ENCODE measurements around the gene PTPRN2. TPM values are rescaled to one million over a fixed set of nuclear protein-coding genes. Genes with fewer than 3 reads are reported as not detected.
"Not testable (repeated sequence)": the region's sequence is repeated elsewhere in the genome, so short reads cannot be mapped to it uniquely, and the experiment has no call there.

PTPRN2 gene
- total RNA-seq, 4 donors from 2014 or later = 2.0 to 9.5 (median 2.6) TPM

DNA sequence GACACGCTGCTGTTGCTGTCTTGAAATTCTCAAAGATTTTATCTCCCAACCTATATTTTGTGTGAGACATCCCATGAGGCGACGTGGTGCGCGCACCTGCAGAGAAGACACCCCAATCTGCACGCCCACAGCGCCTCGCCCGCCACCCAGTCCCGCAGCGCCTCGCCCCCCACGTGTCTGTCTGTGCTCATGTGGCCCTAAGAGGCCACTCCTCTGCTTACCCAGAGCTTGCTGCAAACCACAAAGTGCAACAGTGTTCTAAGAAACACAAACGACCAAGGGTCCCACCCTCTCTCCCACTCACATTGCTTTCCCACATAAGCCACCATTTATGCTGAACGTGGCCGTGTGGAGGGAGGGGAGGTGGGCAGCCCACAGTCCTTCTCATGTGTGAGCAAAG lies 287.2 kb downstream of the PTPRN2 start:
- TF ChIP-seq, protein P1, sequence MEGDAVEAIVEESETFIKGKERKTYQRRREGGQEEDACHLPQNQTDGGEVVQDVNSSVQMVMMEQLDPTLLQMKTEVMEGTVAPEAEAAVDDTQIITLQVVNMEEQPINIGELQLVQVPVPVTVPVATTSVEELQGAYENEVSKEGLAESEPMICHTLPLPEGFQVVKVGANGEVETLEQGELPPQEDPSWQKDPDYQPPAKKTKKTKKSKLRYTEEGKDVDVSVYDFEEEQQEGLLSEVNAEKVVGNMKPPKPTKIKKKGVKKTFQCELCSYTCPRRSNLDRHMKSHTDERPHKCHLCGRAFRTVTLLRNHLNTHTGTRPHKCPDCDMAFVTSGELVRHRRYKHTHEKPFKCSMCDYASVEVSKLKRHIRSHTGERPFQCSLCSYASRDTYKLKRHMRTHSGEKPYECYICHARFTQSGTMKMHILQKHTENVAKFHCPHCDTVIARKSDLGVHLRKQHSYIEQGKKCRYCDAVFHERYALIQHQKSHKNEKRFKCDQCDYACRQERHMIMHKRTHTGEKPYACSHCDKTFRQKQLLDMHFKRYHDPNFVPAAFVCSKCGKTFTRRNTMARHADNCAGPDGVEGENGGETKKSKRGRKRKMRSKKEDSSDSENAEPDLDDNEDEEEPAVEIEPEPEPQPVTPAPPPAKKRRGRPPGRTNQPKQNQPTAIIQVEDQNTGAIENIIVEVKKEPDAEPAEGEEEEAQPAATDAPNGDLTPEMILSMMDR (IDR thresholded peaks at IDR 0.05) = no peak
- ATAC-seq (ENCODE audit: low FRiP score) (no peak), DNase-seq (ENCODE audit: low spot score) (no peak)

DNA sequence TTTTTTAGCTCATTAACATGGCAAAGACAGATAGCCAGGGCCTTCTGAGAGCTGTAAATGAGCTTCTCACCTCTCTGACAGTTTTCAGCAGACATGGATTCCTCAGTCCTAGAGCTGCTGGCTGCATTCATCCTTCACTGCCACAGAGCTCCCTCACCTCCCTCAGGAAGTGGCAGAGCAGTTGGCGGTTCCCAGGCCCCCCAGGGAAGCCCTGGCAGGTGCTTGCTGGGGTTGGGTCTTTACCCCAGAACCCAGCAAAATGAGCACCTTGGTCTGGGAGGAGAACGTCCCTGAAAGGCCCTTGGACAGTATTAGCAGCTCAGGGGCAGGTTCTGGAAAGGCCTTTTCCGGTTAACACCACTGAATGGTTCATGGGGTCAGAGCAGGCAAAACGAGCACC lies 288.0 kb downstream of the PTPRN2 start:
- DNase-seq (ENCODE audit: low spot score) (no peak), ATAC-seq (ENCODE audit: low FRiP score) (no peak)
- TF ChIP-seq, protein P1 (IDR thresholded peaks at IDR 0.05) = no peak

DNA sequence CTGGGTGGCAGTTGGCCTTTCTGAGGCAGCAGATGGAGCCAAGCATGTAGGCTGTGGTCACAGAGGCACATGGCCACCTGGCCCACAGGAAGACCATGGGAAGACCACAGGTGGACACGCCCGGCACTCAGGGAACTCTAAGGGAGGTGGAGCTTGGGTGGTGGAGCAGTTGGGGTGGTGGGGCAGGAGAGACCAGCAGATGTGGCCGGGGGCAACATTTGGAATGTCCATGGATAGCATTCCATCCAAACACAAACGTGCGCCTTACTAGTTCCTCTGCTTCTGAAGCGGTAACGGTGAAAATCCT lies 290.9 kb downstream of the PTPRN2 start:
- TF ChIP-seq, protein P1 (IDR thresholded peaks at IDR 0.05) = no peak
- ATAC-seq (ENCODE audit: low FRiP score) (no peak), DNase-seq (ENCODE audit: low spot score) (no peak)

DNA sequence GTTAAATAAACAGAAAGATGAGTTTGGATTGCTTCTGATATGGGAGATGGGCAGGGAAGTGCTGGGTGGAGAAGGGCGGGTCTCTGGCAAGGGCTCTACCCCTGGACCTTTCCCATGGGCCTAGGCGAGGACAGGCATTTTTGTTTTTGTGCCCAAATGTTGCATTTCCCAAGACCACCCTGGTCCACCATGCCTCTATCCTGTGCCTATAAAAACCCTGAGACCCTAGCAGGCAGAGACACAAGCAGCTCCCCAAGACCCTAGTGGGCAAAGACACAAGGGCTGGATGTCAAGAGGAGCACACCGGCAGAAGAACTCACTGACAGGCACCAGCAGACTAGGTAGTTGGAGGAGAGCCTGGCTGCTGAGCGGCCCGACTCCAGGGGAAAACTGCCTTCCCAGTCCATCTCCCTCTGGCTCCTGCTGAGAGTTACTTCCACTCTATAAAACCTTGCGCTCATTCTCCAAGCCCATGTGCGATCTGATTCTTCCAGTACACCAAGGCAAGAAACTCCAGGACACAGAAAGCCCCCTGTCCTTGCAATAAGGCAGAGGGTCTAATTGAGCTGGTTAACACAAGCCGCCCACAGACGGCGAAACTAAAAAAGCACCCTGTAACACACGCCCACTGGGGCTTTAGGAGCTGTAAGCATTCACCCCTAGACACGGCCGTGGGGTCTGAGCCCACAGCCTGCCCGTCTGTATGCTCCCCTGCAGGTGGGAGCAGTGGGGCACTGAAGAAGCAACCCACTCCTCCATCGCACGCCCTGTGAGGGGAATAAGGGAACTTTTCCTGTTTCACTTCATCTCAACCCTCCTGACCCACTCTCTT lies 291.4 kb downstream of the PTPRN2 start:
- ATAC-seq (ENCODE audit: low FRiP score) (no peak), DNase-seq (ENCODE audit: low spot score) (no peak)
- TF ChIP-seq, protein P1 (IDR thresholded peaks at IDR 0.05) = no peak

DNA sequence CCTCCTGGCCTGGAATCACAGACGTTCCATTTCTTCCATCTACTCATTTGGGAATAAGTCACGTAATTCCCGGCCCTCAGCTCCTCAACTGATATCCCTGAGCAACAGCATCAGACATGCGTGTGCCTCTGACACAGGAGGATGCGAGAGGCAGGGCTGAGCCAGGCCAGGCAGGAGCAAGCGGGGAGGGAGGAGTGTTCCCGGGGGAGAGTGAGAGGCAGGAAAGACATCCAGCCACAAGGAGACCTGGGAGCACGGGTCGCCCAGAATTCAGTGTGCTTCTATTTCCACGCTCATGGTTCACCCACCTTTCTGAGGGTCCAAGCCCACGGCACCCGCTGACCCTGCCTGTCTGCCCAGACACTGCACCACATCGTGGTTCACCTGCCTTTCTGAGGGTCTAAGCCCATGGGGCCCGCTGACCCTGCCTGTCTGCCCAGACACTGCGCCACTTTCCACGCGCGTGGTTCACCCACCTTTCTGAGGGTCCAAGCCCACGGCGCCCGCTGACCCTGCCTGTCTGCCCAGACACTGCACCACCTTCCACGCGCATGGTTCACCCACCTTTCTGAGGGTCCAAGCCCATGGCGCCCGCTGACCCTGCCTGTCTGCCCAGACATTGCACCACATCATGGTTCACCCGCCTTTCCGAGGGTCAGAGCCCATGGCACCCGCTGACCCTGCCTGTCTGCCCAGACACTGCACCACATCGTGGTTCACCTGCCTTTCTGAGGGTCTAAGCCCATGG lies 293.0 kb downstream of the PTPRN2 start:
- ATAC-seq (ENCODE audit: low FRiP score); DNase-seq (ENCODE audit: low spot score): not testable (repeated sequence)

DNA sequence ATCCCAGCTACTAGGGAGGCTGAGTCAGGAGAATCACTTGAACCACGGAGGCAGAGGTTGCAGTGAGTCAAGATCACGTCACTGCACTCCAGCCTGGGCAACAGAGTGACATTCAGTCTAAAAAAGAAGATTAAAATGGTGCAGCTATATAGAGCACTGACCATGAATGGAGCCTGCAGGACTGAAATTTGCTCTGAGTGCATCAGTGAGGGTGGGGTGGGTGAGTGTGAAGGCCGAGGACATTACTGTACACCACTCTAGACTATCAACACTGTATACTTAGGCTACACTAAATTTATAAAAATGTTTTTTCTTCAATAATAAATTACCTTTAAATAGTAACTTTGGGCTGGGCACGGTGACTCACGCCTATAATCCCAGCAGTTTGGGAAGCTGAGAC lies 294.7 kb downstream of the PTPRN2 start:
- DNase-seq (ENCODE audit: low spot score) (no peak), ATAC-seq (ENCODE audit: low FRiP score) (no peak)
- TF ChIP-seq, protein P1 (IDR thresholded peaks at IDR 0.05) = no peak

DNA sequence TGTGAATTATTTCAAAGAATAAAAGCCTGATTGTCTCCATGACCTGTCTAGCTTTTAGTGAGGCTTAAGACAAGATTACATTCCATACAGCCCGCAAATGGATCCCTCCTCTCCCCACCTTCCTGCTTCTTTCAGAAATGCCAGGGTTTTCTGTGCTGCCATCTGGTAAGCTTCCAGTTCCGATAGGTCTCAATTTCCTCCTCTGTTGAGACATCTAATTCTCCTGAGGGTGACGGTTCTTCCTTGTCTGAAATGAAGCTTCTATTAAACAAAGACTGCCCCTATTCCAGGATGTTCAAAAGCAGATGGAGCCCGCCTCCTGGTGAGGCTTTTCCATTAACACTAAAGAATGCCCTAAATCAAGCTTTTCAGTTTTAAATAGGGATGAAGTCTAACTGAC lies 295.6 kb downstream of the PTPRN2 start:
- TF ChIP-seq, protein P1 (IDR thresholded peaks at IDR 0.05) = no peak
- no peak for DNase-seq (ENCODE audit: low spot score)
- ATAC-seq (ENCODE audit: low FRiP score) = no peak

All from omental fat pad (tissue), 4 donors.